IPS-15b (cell line): ENCODE results near the gene DTD2.
"Not testable (repeated sequence)": the region's sequence is repeated elsewhere in the genome, so short reads cannot be mapped to it uniquely, and the experiment has no call there.

ENCODE experiments used
- H3K27me3 ChIP-seq: one replicate; pipeline ENCODE4 v1.6.1; 2013; ENCODE audit warnings: low read length; ENCODE audit not compliant: control insufficient read depth, insufficient read depth
- H3K36me3 ChIP-seq: one replicate; pipeline ENCODE4 v1.6.1; 2013; ENCODE audit warnings: low read length; ENCODE audit not compliant: control insufficient read depth, insufficient read depth
- H3K4me1 ChIP-seq: one replicate; pipeline ENCODE4 v1.6.1; 2013; ENCODE audit warnings: mild to moderate bottlenecking, low read length; ENCODE audit not compliant: control insufficient read depth, insufficient read depth
- H3K4me3 ChIP-seq: one replicate; pipeline ENCODE4 v1.5.1; 2013; ENCODE audit warnings: low read depth, low read length
- H3K9ac ChIP-seq: one replicate; pipeline ENCODE4 v1.6.1; 2013; ENCODE audit warnings: low read depth, mild to moderate bottlenecking, low read length
- H3K9me3 ChIP-seq: one replicate; pipeline ENCODE4 v1.6.1; 2013; ENCODE audit warnings: mild to moderate bottlenecking, low read length; ENCODE audit not compliant: control insufficient read depth, insufficient read depth

DTD2 gene

GRCh38 chr14:31440280-31440679 is 17.0 kb downstream of the DTD2 start:
- no peak overlapping the region for H3K9ac ChIP-seq
- H3K4me3 ChIP-seq: no peak overlapping the region
- H3K27me3 ChIP-seq: no peaks in the 10 kb centered on the region
- no peaks in the 10 kb centered on the region for H3K36me3 ChIP-seq
- no peaks in the 10 kb centered on the region for H3K4me1 ChIP-seq
- H3K9me3 ChIP-seq: no peaks in the 10 kb centered on the region

- Histone ChIP-seq H3K9me3 (no peaks in the 10 kb centered on the region), H3K9ac (no peak overlapping the region), H3K4me1 (no peaks in the 10 kb centered on the region), H3K4me3 (no peak overlapping the region), H3K36me3 (no peaks in the 10 kb centered on the region), H3K27me3 (no peaks in the 10 kb centered on the region)
Measured at GRCh38 chr14:31439561-31439960, 17.7 kb downstream of the DTD2 start.

- H3K4me1 ChIP-seq, H3K36me3 ChIP-seq, H3K9ac ChIP-seq, H3K4me3 ChIP-seq, H3K9me3 ChIP-seq, H3K27me3 ChIP-seq: not testable (repeated sequence)
Measured at GRCh38 chr14:31437045-31437691, 20.1 kb downstream of the DTD2 start.

- H3K36me3 ChIP-seq: no peaks in the 10 kb centered on the region
Measured at GRCh38 chr14:31435276-31435675, 22.0 kb downstream of the DTD2 start.

GRCh38 chr14:31430634-31431264 is 26.6 kb downstream of the DTD2 start:
- Histone ChIP-seq H3K9me3 (no peaks in the 10 kb centered on the region), H3K4me3 (no peak overlapping the region), H3K4me1 (no peaks in the 10 kb centered on the region), H3K9ac (no peak overlapping the region), H3K36me3 (no peaks in the 10 kb centered on the region), H3K27me3 (no peaks in the 10 kb centered on the region)

More at GRCh38 chr14:31435276-31435675, 22.0 kb downstream of the DTD2 start:
- Histone ChIP-seq H3K9ac (no peak overlapping the region), H3K9me3 (no peaks in the 10 kb centered on the region), H3K27me3 (no peaks in the 10 kb centered on the region), H3K4me3 (no peak overlapping the region), H3K4me1 (no peaks in the 10 kb centered on the region)

- Histone ChIP-seq H3K27me3 (no peaks in the 10 kb centered on the region), H3K4me1 (no peaks in the 10 kb centered on the region), H3K4me3 (no peak overlapping the region), H3K9ac (no peak overlapping the region), H3K36me3 (no peaks in the 10 kb centered on the region), H3K9me3 (no peaks in the 10 kb centered on the region)
Measured at GRCh38 chr14:31429791-31430190, 27.5 kb downstream of the DTD2 start.

- Histone ChIP-seq H3K9ac (no peak overlapping the region), H3K27me3 (no peaks in the 10 kb centered on the region), H3K4me1 (no peaks in the 10 kb centered on the region), H3K36me3 (no peaks in the 10 kb centered on the region), H3K4me3 (no peak overlapping the region), H3K9me3 (no peaks in the 10 kb centered on the region)
Measured at GRCh38 chr14:31428011-31428410, 29.3 kb downstream of the DTD2 start.

- Histone ChIP-seq H3K4me1 (no peaks in the 10 kb centered on the region), H3K9ac (no peak overlapping the region), H3K4me3 (no peak overlapping the region), H3K27me3 (no peaks in the 10 kb centered on the region), H3K9me3 (no peaks in the 10 kb centered on the region), H3K36me3 (no peaks in the 10 kb centered on the region)
Measured at GRCh38 chr14:31426663-31427062, 30.6 kb downstream of the DTD2 start.

GRCh38 chr14:31425905-31426304 is 31.4 kb downstream of the DTD2 start:
- H3K4me1 ChIP-seq: no peaks in the 10 kb centered on the region
- no peaks in the 10 kb centered on the region for H3K36me3 ChIP-seq
- no peaks in the 10 kb centered on the region for H3K9me3 ChIP-seq
- no peaks in the 10 kb centered on the region for H3K27me3 ChIP-seq
- no peak overlapping the region for H3K4me3 ChIP-seq
- no peak overlapping the region for H3K9ac ChIP-seq

- no peaks in the 10 kb centered on the region for H3K27me3 ChIP-seq
- H3K4me3 ChIP-seq: no peak overlapping the region
- H3K9ac ChIP-seq: no peak overlapping the region
- peaks cover 3% of the 10 kb centered on the region for H3K36me3 ChIP-seq
- H3K9me3 ChIP-seq: no peaks in the 10 kb centered on the region
- peaks cover 2% of the 10 kb centered on the region for H3K4me1 ChIP-seq
Measured at GRCh38 chr14:31421200-31421599, 36.1 kb downstream of the DTD2 start.

- peaks cover 2% of the 10 kb centered on the region for H3K4me1 ChIP-seq
- H3K4me3 ChIP-seq: peak within 1 kb of the TSS; percentile 98
- H3K9me3 ChIP-seq: no peaks in the 10 kb centered on the region
- peak within 1 kb of the TSS; percentile 85 for H3K9ac ChIP-seq
- peaks cover 3% of the 10 kb centered on the region for H3K36me3 ChIP-seq
- no peaks in the 10 kb centered on the region for H3K27me3 ChIP-seq
Measured at GRCh38 chr14:31420319-31421111, 36.8 kb downstream of the DTD2 start, which contains the start of gene HEATR5A. Gene HEATR5A (minus strand): TSS chr14:31420550. CDS start chr14:31402975, 17,575 bp downstream.

- H3K4me1 ChIP-seq: peaks cover 2% of the 10 kb centered on the region
- H3K4me3 ChIP-seq: peak overlapping the region; percentile 98
- H3K9ac ChIP-seq: peak overlapping the region; percentile 85
- H3K27me3 ChIP-seq: no peaks in the 10 kb centered on the region
- no peaks in the 10 kb centered on the region for H3K9me3 ChIP-seq
- peaks cover 3% of the 10 kb centered on the region for H3K36me3 ChIP-seq
Measured at GRCh38 chr14:31419967-31420318, 37.4 kb downstream of the DTD2 start.
